ENCODE results near the gene KRTAP10-3.

The KRTAP10-3 gene

DNA sequence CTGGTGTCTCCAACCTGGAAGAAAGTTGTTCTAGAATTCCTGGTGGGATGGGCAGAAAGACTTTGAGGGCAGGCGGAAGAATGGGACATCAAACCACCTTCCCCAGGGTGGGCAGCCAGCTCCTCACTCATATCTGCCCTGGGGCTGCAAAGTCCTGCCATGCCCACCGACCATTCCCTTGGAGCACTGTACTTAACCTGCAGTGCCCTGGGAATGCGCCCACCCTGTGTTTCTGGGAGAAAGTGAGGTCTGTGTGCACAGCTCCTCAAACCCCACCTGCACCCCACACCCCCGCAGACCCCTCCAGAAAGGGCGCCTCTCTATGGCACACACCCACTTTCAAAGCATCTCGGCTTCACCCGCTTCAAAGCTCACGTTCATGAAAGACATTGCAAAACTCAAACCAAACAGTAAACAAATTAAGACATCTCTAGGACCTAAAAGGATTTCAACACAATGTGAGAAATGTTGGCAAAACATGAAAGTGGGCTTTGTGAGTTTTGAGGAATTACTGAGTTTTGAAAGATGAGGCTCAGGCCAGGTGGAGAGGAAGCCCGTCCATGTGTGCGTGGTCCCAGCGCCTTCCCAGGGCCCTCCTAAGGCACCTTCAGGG, 43.7 kb downstream of the KRTAP10-3 start:
- DNase-seq: no peak

- no peak for DNase-seq
These were observed 44.4 kb downstream of the KRTAP10-3 start for GRCh38 chr21:44514218-44514520.

DNA sequence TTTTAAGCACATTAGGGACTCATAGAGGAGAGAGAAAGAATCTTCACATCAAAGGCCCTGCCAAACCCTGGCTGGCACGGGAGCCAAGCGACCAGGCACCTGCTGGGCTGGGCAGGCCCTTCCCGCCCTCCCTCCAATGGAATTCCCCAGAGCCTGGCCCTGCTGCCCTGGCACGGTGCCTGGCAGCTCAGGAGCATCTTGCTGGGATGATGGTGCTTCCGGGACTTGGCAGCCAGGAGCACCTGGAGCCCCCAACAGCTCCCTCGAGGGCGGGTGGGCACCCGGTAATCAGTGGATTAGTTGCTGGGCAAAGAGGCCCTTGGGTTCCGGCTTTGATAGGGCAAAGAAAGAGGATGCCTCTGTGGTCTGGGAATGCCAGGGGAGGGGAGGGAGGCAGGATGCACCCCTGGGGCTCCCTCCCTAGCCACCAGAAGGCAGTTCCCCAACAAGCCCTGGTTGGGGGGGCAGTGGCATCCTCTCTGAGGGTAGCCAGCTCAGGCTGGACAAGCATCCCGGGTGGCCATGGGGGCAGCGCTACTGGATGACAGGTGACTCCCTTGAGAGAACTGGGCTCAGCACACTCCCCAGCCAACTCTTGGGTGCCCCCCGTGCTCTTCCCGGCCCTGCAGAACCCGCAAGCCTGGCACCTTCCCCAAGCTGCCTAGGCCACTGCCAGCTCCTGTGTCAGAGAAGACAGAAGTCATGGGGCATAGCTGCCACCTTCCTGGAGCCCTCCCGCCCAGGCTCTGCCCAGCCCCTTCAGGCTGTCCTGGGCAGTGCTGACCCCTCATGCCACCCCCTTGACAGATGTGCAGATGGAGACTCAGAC, 45.0 kb downstream of the KRTAP10-3 start:
- no peak for DNase-seq

- DNase-seq: no peak
These were observed 45.9 kb downstream of the KRTAP10-3 start for GRCh38 chr21:44512496-44513388.

GRCh38 chr21:44511938-44512275, 46.7 kb downstream of the KRTAP10-3 start:
- DNase-seq: no peak

GRCh38 chr21:44511219-44511937, 47.2 kb downstream of the KRTAP10-3 start:
- DNase-seq: no peak

GRCh38 chr21:44510508-44511218, 47.9 kb downstream of the KRTAP10-3 start:
- DNase-seq: peak; percentile 93

GRCh38 chr21:44510109-44510507, 48.5 kb downstream of the KRTAP10-3 start:
- no peak for DNase-seq

- DNase-seq: no peak
These were observed 49.1 kb downstream of the KRTAP10-3 start for GRCh38 chr21:44509539-44509938.

- DNase-seq: no peak
These were observed 49.7 kb downstream of the KRTAP10-3 start for GRCh38 chr21:44508711-44509445.

DNA sequence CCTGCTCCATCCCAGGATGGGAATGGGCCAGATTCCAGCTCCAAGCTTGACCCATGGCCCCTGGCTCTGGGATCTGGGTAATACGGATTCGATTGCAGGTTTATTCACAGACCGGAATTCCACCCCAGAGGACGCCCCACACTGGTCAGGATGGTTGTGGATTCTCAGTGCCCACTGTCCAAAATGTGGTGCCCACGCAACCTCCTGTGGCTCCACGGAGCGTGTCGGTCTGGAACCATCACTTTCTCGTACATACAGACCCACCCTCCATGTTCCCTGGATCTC, 50.2 kb downstream of the KRTAP10-3 start:
- DNase-seq: no peak

Measured in activated effector memory CD4-positive, alpha-beta T cell treated with anti-CD3 and anti-CD28 coated beads, Interleukin-2, amount 50 U/mL, for 16 hours (primary cell).